ENCODE measurements around the gene AHNAK. TPM values are rescaled to one million over a fixed set of nuclear protein-coding genes. Genes with fewer than 3 reads are reported as not detected.

The AHNAK gene
- total and polyA plus RNA-seq, 4 donors: 22.6 to 110 (median 38.1) TPM

- Histone ChIP-seq H3K27me3 (ENCODE audit: control insufficient read depth in 4 of 4, insufficient read depth in 4 of 4, low read length in 3 of 4) (no peaks in the 10 kb centered on the region), H3K4me1 (ENCODE audit: control insufficient read depth in 4 of 4, insufficient read depth in 4 of 4, low read length in 3 of 4) (peaks cover 2 to 28% (median 13%) of the 10 kb centered on the region in 4 donors), H3K4me3 (ENCODE audit: low read depth in 1 of 3, low read length in 3 of 3) (no peak overlapping the region), H3K27ac (ENCODE audit: low read depth in 1 of 2, low read length in 2 of 2) (peak overlapping the region in 1 of 2 donors; percentile 20), H3K36me3 (ENCODE audit: control insufficient read depth in 4 of 4, insufficient read depth in 3 of 4, low read depth in 1 of 4, low read length in 3 of 4) (no peaks in the 10 kb centered on the region), H3K9me3 (ENCODE audit: control insufficient read depth in 4 of 4, low read length in 3 of 4) (no peaks in the 10 kb centered on the region), H3K9ac (ENCODE audit: low read depth in 1 of 2, low read length in 2 of 2) (no peak overlapping the region)
- 50% methylated on average over 10 of the region's 10 CpGs for WGBS
- DNase-seq (ENCODE audit: low spot score): no peak
- TF ChIP-seq NR2F2 (IDR thresholded peaks at IDR 0.05): no peak
- no peak for TF ChIP-seq HNF4G (IDR thresholded peaks at IDR 0.05)
- TF ChIP-seq REST (IDR thresholded peaks at IDR 0.05): no peak
- TF ChIP-seq ATF3 (IDR thresholded peaks at IDR 0.05): no peak
- no peak for TF ChIP-seq EGR1 (IDR thresholded peaks at IDR 0.05; ENCODE audit: low read depth in 2 of 2)
- no peak for TF ChIP-seq RAD21 (IDR thresholded peaks at IDR 0.05)
- no peak for TF ChIP-seq RXRA (IDR thresholded peaks at IDR 0.05)
- TF ChIP-seq, protein P1, sequence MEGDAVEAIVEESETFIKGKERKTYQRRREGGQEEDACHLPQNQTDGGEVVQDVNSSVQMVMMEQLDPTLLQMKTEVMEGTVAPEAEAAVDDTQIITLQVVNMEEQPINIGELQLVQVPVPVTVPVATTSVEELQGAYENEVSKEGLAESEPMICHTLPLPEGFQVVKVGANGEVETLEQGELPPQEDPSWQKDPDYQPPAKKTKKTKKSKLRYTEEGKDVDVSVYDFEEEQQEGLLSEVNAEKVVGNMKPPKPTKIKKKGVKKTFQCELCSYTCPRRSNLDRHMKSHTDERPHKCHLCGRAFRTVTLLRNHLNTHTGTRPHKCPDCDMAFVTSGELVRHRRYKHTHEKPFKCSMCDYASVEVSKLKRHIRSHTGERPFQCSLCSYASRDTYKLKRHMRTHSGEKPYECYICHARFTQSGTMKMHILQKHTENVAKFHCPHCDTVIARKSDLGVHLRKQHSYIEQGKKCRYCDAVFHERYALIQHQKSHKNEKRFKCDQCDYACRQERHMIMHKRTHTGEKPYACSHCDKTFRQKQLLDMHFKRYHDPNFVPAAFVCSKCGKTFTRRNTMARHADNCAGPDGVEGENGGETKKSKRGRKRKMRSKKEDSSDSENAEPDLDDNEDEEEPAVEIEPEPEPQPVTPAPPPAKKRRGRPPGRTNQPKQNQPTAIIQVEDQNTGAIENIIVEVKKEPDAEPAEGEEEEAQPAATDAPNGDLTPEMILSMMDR (IDR thresholded peaks at IDR 0.05; ENCODE audit: low read depth, low read length, missing input control): no peak
- TF ChIP-seq JUND (IDR thresholded peaks at IDR 0.05): no peak
- no peak for TF ChIP-seq FOXA2 (IDR thresholded peaks at IDR 0.05)
- no peak for TF ChIP-seq GABPA (IDR thresholded peaks at IDR 0.05 in 1 of 2, conservative IDR thresholded peaks at IDR 0.05 in 1 of 2)
Measured at GRCh38 chr11:62502030-62502730, 44.4 kb downstream of the AHNAK start.

DNA sequence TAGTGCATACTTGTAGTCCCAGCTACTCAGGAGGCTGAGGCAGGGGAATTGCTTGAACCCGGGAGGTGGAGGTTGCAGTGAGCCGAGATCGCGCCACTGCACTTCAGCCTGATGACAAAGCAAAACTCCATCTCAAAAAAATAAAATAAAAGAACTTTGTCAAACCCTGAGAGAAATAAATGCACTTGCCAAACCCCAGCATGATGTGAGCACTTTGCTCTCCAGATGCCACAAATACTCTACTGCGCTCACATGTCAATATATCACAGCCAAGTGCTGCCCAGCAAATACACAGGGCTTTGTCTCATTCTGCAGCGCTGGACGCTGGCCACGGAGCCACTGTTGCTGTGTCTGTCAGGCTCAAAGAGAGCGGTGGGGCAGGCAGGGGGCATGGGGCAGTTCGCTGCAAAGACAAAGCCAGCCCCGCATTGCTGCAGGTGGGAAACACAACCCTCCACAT is 45.1 kb downstream of the AHNAK start:
- no peak for DNase-seq (ENCODE audit: low spot score)
- H3K27ac ChIP-seq (ENCODE audit: low read depth in 1 of 2, low read length in 2 of 2): no peak overlapping the region
- 51% methylated on average over 11 of the region's 11 CpGs for WGBS
- H3K9me3 ChIP-seq (ENCODE audit: control insufficient read depth in 4 of 4, low read length in 3 of 4): no peaks in the 10 kb centered on the region
- no peak overlapping the region for H3K4me3 ChIP-seq (ENCODE audit: low read depth in 1 of 3, low read length in 3 of 3)
- no peak overlapping the region for H3K9ac ChIP-seq (ENCODE audit: low read depth in 1 of 2, low read length in 2 of 2)
- H3K27me3 ChIP-seq (ENCODE audit: control insufficient read depth in 4 of 4, insufficient read depth in 4 of 4, low read length in 3 of 4): no peaks in the 10 kb centered on the region
- no peaks in the 10 kb centered on the region for H3K36me3 ChIP-seq (ENCODE audit: control insufficient read depth in 4 of 4, insufficient read depth in 3 of 4, low read depth in 1 of 4, low read length in 3 of 4)
- peaks cover 2 to 28% (median 13%) of the 10 kb centered on the region in 4 donors for H3K4me1 ChIP-seq (ENCODE audit: control insufficient read depth in 4 of 4, insufficient read depth in 4 of 4, low read length in 3 of 4)
- TF ChIP-seq FOXA2 (IDR thresholded peaks at IDR 0.05) (peak; percentile 60), HNF4G (IDR thresholded peaks at IDR 0.05) (no peak), REST (IDR thresholded peaks at IDR 0.05) (peak; percentile 39), JUND (IDR thresholded peaks at IDR 0.05) (no peak), MAX (IDR thresholded peaks at IDR 0.05) (peak; percentile 64), GABPA (IDR thresholded peaks at IDR 0.05 in 1 of 2, conservative IDR thresholded peaks at IDR 0.05 in 1 of 2) (no peak), RXRA (IDR thresholded peaks at IDR 0.05) (peak in 1 of 2 donors; percentile 63), ZBTB33 (IDR thresholded peaks at IDR 0.05) (no peak), RAD21 (IDR thresholded peaks at IDR 0.05) (peak; percentile 50 to 54), TAF1 (conservative IDR thresholded peaks at IDR 0.05) (no peak), SP1 (IDR thresholded peaks at IDR 0.05) (no peak), FOXA1 (IDR thresholded peaks at IDR 0.05) (no peak), YY1 (IDR thresholded peaks at IDR 0.05) (no peak), HNF4A (conservative IDR thresholded peaks at IDR 0.05) (peak; percentile 32 to 78), NR2F2 (IDR thresholded peaks at IDR 0.05) (no peak), ATF3 (IDR thresholded peaks at IDR 0.05) (no peak), EGR1 (IDR thresholded peaks at IDR 0.05; ENCODE audit: low read depth in 2 of 2) (no peak)
